GM21717 (cell line): ENCODE results near the gene ADAMTS5.

ENCODE experiments used
- ATAC-seq: cut with Tn5 transposase; IDR thresholded peaks from one replicate; pipeline ENCODE4 v1.9.1; 2021; ENCODE audit warnings: mild to moderate bottlenecking, moderate library complexity; ENCODE audit not compliant: unreplicated experiment

The ADAMTS5 gene

DNA sequence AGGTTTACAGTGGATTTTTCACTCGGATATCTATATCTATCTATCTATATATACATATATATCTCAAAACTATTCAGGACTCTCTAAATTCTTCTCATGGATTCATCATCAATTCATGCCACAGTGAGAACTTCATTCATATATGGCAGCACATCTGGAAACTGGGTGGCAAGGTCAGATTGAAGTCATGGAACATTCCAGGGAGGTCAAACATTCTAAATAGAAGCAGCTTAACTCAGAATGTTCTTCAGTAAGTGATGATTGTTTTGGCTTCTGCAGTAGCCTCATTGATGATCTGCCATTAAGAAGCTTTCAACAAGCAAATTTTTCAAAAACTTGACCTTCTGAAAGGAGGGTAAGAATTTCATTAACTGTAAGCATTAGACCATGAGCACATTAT is 74.7 kb downstream of the ADAMTS5 start:
- no peak for ATAC-seq

DNA sequence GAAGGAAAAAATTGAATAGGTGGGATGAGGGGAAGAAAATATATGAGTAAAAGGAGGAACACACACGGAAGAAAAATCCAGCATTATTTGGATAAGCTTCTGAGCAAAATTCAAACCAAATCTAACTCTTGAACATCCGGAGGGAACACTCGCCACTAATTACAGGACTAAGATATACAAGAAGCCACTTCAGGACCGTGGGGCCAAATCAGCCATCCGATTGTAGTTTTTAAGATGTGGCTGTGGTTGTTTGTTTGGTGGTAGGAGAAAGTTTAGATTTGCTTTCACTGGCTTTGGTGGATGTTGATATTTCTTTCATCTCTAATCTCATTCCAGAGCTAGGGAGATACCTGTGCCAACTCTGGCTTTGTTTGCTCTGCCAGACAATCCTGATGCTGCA is 78.0 kb downstream of the ADAMTS5 start:
- ATAC-seq, result no peak

- no peak for ATAC-seq
These were observed 78.6 kb downstream of the ADAMTS5 start for GRCh38 chr21:26888256-26888655.

- ATAC-seq, result no peak
These were observed 79.6 kb downstream of the ADAMTS5 start for GRCh38 chr21:26887251-26887650.

DNA sequence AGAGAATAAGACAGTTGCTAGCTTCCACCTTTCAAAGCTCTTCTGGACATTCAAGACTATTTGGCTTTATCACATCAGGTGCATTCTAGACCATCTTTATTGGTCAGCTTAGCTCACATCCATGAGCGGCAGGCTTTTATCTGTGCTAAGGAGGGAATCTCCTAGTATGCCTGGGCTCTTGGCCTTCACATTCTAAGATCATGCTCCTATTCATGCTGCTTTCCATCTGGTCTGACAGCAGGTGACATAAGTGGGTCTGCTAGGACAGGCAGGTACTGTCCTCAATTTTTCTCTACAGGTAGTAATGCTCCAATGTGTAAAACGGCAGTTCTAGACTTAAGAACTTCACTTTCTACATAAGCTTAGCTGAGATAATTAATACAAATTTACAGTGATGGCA is 82.5 kb downstream of the ADAMTS5 start:
- ATAC-seq, result no peak

- ATAC-seq, result no peak
These were observed 83.1 kb downstream of the ADAMTS5 start for GRCh38 chr21:26883768-26884167.

DNA sequence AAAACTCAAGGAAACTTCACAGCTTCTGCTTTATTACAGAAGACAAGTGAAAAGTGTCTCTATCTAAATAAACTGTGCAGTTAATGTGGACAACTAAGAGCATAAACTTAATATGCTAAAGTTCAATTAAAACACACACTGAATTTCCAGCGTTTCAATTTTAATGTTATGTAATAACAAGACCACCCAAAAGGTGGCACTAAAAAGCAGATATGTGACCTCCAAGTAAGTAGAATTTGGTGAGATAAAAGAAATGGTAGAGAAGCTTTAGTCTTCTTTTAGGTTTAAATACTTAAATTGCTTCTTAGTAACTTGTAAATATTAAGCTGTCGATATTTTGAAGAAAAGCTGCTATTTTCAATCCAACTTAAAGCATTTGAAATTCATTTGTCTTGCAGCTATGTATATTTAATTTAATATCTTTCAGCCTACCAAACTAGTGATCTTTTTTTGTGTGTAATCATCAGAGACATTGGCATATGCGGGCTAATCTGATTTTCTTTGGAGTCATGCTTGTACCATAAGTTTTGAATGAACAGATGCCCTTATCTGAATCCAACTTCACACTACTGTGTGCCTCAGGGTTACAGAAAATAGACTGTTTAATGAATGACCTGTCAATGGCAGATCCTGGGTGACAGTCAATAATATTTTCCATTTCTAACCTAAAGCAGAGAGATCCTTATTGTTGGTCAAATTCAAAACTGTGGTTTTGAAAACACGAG is 85.2 kb downstream of the ADAMTS5 start:
- ATAC-seq, result no peak

DNA sequence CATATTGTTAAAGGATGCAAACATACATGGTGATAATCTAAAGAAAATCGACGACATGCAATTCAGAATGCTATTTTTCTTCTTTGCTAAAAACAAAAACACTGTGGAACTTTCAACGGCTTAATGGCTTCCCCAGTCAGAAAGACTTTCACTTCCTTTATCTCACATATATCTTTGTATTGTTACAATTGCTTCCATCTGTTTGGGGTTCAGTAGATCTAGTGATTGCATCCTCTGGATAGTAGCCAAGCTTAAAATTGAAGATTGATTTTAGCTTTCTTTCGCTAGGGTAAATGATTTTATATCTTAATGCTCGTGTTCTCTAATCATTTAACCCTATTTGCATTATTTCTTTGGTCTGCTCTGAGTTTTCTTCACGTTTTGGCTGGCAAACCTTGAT is 89.9 kb downstream of the ADAMTS5 start:
- no peak for ATAC-seq

DNA sequence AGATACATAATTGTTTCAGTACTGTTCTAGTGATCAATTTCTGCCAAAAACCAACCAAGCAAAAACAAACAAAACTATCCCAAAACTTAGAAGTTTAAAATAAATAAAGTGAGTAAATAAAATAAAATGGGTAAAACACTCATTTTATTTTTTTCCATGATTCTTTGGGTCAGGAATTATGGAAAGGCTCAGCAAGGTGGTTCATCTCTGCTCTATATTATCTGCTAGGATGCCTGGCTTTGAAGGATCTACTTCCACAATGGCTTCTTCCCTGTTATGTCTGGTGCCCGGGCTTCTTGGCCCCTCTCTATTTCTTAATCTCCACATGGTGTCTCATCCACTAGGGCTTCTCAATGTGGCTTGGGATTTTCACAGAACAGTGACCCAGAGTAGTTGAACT is 92.5 kb downstream of the ADAMTS5 start:
- ATAC-seq, result no peak
